ENCODE data around the gene SLC8B1.

SLC8B1 gene

DNA sequence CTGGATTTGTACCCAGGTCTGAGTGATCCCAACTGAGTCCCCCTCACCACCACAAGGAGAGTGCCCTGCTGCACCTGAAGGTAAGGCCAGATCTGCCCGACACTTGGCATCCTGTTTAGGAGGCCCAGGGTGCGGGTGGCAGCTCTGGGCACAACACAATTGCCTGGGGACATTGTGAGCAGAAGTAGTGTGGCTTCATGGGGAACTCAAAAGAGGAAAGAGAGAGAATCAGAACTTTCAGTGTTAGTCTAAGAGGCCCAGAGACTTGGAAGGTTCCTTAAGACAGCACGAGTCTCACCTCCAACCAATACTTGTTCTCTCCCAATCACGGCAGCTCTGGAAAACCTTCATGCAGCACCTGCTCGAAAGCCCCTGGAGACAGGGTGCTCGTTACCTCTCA lies 6.6 kb upstream of the SLC8B1 start:
- no peak for TF ChIP-seq POLR2A (IDR thresholded peaks at IDR 0.05; ENCODE audit: extremely low read depth, insufficient read length)
- no peak for DNase-seq (ENCODE audit: low read depth)

DNA sequence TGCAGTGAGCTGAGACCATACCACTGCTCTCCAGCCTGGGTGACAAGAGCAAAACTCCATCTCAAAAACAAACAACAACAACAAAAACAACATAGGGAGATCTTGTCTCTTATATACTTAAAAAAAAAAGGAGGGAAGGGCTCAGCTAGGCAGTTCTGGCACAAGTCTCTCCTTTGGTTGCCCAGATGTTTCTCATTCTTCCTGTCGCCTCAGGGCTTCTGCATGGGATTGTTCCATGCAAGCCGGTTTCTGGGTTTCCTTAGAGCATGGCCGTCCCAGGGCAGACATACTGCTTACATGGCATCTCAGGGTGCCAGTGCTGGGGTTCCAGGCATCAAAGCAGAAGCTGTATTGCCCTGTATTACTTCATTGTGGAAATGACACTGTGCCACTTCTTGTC lies 5.2 kb upstream of the SLC8B1 start:
- DNase-seq (ENCODE audit: low read depth): no peak
- H3K4me3 ChIP-seq (ENCODE audit: low read depth, low read length): no peak overlapping the region
- TF ChIP-seq POLR2A (IDR thresholded peaks at IDR 0.05; ENCODE audit: extremely low read depth, insufficient read length) (no peak), MYC (IDR thresholded peaks at IDR 0.05; ENCODE audit: low read depth, low read length) (no peak)
- TF ChIP-seq, protein P1, sequence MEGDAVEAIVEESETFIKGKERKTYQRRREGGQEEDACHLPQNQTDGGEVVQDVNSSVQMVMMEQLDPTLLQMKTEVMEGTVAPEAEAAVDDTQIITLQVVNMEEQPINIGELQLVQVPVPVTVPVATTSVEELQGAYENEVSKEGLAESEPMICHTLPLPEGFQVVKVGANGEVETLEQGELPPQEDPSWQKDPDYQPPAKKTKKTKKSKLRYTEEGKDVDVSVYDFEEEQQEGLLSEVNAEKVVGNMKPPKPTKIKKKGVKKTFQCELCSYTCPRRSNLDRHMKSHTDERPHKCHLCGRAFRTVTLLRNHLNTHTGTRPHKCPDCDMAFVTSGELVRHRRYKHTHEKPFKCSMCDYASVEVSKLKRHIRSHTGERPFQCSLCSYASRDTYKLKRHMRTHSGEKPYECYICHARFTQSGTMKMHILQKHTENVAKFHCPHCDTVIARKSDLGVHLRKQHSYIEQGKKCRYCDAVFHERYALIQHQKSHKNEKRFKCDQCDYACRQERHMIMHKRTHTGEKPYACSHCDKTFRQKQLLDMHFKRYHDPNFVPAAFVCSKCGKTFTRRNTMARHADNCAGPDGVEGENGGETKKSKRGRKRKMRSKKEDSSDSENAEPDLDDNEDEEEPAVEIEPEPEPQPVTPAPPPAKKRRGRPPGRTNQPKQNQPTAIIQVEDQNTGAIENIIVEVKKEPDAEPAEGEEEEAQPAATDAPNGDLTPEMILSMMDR (IDR thresholded peaks at IDR 0.05; ENCODE audit: low read depth, low read length): no peak
- TF ChIP-seq, protein P2, sequence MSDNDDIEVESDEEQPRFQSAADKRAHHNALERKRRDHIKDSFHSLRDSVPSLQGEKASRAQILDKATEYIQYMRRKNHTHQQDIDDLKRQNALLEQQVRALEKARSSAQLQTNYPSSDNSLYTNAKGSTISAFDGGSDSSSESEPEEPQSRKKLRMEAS (IDR thresholded peaks at IDR 0.05; ENCODE audit: low read depth, low read length): no peak

More for the DNA sequence above, 6.6 kb upstream of the SLC8B1 start:
- no peak overlapping the region for H3K4me3 ChIP-seq (ENCODE audit: low read depth, low read length)

DNA sequence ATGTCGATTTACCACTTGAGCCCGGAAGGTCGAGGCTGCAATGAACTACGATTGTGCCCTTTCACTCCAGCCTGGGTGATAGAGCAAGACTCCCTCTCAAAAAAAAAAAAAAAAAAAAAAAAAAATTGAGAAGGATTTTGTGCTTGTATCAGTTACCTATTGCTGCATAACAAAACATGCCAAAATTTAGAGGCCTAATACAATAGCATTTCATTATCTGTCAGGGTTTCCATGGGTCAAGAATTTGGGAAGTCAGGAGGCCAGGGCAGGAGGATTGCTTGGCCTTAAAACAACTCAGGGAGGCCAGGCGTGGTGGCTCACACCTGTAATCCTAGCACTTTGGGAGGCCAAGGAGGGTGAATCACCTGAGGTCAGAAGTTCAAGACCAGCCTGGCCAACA lies 4.6 kb upstream of the SLC8B1 start:
- no peak overlapping the region for H3K4me3 ChIP-seq (ENCODE audit: low read depth, low read length)
- no peak for DNase-seq (ENCODE audit: low read depth)
- TF ChIP-seq, protein P1 (IDR thresholded peaks at IDR 0.05; ENCODE audit: low read depth, low read length): no peak
- TF ChIP-seq POLR2A (IDR thresholded peaks at IDR 0.05; ENCODE audit: extremely low read depth, insufficient read length) (no peak), MYC (IDR thresholded peaks at IDR 0.05; ENCODE audit: low read depth, low read length) (no peak)
- TF ChIP-seq, protein P2 (IDR thresholded peaks at IDR 0.05; ENCODE audit: low read depth, low read length): no peak

DNA sequence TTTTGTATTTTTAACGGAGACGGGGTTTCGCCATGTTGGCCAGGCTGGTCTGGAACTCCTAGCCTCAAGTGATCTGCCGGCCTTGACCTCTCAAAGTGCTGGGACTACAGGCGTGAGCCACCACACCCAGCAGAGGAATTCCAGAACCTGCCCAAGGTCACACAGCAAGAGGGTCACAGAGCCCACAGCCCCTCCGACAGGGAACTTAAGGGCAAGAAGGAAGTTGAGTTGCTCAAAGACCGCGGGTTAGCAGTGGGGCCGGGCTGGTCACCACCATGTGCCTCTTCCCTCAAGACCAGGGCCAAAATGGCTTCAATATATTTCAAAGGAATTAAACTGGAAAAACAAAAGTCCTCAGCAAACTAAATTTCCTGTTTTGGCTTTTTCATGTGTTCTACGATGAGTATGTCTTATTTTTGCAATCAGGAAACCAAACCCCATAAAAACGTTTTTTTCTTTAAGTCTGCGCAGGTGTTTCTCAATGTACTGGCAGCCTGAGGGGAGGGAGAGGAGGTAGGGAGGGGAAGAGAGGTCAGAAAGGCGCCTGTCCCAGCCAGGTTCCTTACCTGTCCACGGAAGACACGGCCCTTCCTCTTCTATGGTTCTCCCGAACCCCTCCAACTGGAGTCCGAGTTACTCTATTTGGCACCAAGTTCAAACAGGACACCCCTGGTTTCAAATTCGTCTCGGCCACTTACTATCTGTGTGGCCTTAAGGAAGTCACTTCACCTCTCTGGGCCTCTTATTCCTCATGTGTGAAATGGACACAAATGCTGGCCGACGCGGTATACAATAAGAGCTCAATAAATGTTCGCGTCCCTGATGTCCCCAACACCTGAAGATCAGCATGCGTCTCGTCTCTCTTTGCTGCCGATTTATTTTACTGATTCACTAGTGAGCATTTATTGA lies 778 bp downstream of the SLC8B1 start:
- DNase-seq (ENCODE audit: low read depth): peak; percentile 87
- TF ChIP-seq MYC (IDR thresholded peaks at IDR 0.05; ENCODE audit: low read depth, low read length) (peak; percentile 87), POLR2A (IDR thresholded peaks at IDR 0.05; ENCODE audit: extremely low read depth, insufficient read length) (no peak)
- TF ChIP-seq, protein P2 (IDR thresholded peaks at IDR 0.05; ENCODE audit: low read depth, low read length): peak; percentile 90
- H3K4me3 ChIP-seq (ENCODE audit: low read depth, low read length): peak overlapping the region; percentile 95

DNA sequence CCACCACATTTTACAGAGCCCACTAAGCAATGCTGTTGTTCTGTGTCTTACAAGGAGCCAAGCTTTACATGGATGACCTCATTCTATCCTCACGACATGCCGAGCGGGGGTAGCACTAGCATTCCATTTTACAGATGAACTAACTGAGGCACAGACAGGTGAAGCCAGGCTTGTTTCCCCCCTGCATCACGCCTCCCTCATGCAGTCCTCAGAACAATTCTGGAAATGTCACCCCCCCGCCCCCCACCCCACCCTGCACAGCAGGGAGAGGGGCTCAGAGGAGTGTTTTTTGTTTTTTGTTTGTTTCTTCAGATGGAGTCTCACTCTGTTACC lies 1.5 kb downstream of the SLC8B1 start:
- TF ChIP-seq POLR2A (IDR thresholded peaks at IDR 0.05; ENCODE audit: extremely low read depth, insufficient read length) (no peak), MYC (IDR thresholded peaks at IDR 0.05; ENCODE audit: low read depth, low read length) (no peak)
- TF ChIP-seq, protein P2 (IDR thresholded peaks at IDR 0.05; ENCODE audit: low read depth, low read length): no peak
- TF ChIP-seq, protein P1 (IDR thresholded peaks at IDR 0.05; ENCODE audit: low read depth, low read length): no peak
- DNase-seq (ENCODE audit: low read depth): no peak
- H3K4me3 ChIP-seq (ENCODE audit: low read depth, low read length): peak overlapping the region; percentile 95

DNA sequence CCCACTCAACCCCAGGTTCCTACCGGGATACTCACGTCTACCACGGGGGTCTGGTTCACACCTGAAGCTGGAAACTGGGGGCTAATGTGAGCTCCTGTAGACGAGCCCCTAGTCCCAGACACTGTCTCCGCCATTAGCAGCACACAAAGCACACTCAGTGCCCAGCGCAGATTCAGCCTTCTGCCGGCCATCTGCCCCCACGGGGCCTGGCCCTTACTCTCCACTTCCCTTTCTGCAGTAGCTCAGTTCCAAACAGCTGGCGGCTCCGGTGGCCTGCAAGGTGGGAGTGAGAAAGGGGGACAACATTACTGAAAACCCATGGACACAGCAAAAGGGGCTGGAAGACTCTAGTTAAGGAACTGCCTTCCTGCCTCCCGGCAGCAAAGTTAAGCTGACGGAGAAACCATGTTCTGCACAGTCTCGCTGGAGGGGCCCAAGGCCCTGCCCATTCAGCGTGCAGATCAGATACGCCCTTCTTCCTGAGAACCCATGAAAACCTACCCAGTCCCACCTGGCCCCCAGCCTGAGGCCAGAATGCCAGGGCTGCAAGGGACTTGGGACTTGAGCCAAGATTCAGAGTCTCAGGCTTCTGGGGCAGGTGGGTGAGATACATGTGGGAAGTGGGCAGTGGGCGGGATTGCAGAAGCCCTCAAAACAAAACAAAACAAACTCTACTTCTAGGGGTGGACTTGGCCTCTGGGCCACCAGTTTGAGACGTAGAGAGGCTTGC lies 2.1 kb downstream of the SLC8B1 start:
- DNase-seq (ENCODE audit: low read depth): no peak
- TF ChIP-seq, protein P2 (IDR thresholded peaks at IDR 0.05; ENCODE audit: low read depth, low read length): no peak
- TF ChIP-seq MYC (IDR thresholded peaks at IDR 0.05; ENCODE audit: low read depth, low read length) (no peak), POLR2A (IDR thresholded peaks at IDR 0.05; ENCODE audit: extremely low read depth, insufficient read length) (no peak)
- TF ChIP-seq, protein P1 (IDR thresholded peaks at IDR 0.05; ENCODE audit: low read depth, low read length): no peak
- peak overlapping the region; percentile 95 for H3K4me3 ChIP-seq (ENCODE audit: low read depth, low read length)
